IMR-90 (cell line): ENCODE results near the gene EIF4A3. TPM values are rescaled to one million over a fixed set of nuclear protein-coding genes. Genes with fewer than 3 reads are reported as not detected.

Source experiments
- ATAC-seq: fragments of 200-7000 bp; cut with Tn5 transposase; 2 replicates; pipeline ENCODE4 v1.9.1; 2020; ENCODE audit warnings: low read depth, mild to moderate bottlenecking, moderate library complexity
- BruUV-seq: library from RNA; stranded (reverse); fragments of 400-500 nt; replicated peaks from 2 replicates; lab custom pipeline; 2021; lab: Mats Ljungman, UMichigan
- CTCF ChIA-PET: fragments of 300-600 bp; formaldehyde crosslinking; extraction: SDS; loops from one replicate; lab custom pipeline; 2021; ENCODE audit warnings: antibody characterized with exemption; lab: Yijun Ruan, JAX
- POLR2A ChIA-PET: fragments of 300-600 bp; sonication (Branson Sonifier 250); formaldehyde crosslinking; loops from one replicate; lab custom pipeline; 2022; ENCODE audit warnings: antibody characterized with exemption; ENCODE audit not compliant: unreplicated experiment; lab: Charles Lee
- DNase-seq: peaks from one replicate; pipeline ENCODE4 v3.0.0; 2013
- H2AFZ ChIP-seq: replicated peaks from 2 replicates; pipeline ENCODE3; 2013; ENCODE audit warnings: low read length, mild to moderate bottlenecking; ENCODE audit not compliant: poor library complexity
- H2AK5ac ChIP-seq: 2 replicates; pipeline ENCODE4 v1.6.1; 2013; ENCODE audit warnings: low read depth, low read length, inconsistent platforms
- H2AK9ac ChIP-seq: replicated peaks from 2 replicates; pipeline ENCODE3; 2013; ENCODE audit warnings: mild to moderate bottlenecking, low read depth, low read length, moderate library complexity; ENCODE audit not compliant: poor library complexity
- H2BK120ac ChIP-seq: 2 replicates; pipeline ENCODE4 v1.6.1; 2013; ENCODE audit warnings: low read depth, low read length, inconsistent platforms
- H2BK15ac ChIP-seq: 3 replicates; pipeline ENCODE4 v1.6.1; 2013; ENCODE audit warnings: low read depth, low read length, inconsistent platforms
- H2BK20ac ChIP-seq: 2 replicates; pipeline ENCODE4 v1.6.1; 2013; ENCODE audit warnings: low read depth, mild to moderate bottlenecking, inconsistent platforms, low read length, moderate library complexity
- H2BK5ac ChIP-seq: 2 replicates; pipeline ENCODE4 v1.6.1; 2013; ENCODE audit warnings: mild to moderate bottlenecking, low read depth, low read length, inconsistent platforms; ENCODE audit not compliant: poor library complexity, severe bottlenecking
- H3K14ac ChIP-seq: replicated peaks from 2 replicates; pipeline ENCODE4 v1.6.1; 2013; ENCODE audit warnings: low read depth, low read length, inconsistent platforms
- H3K18ac ChIP-seq: 2 replicates; pipeline ENCODE4 v1.6.1; 2013; ENCODE audit warnings: low read depth, low read length, control low read depth
- H3K23ac ChIP-seq: 2 replicates; pipeline ENCODE4 v1.6.1; 2013; ENCODE audit warnings: low read depth, low read length, inconsistent platforms
- H3K27ac ChIP-seq: 2 replicates; pipeline ENCODE4 v1.5.1; 2013; ENCODE audit warnings: mild to moderate bottlenecking, control low read depth, low read length; ENCODE audit not compliant: insufficient read depth
- H3K27me3 ChIP-seq: 2 replicates; pipeline ENCODE4 v1.6.1; 2013; ENCODE audit warnings: low read length; ENCODE audit not compliant: control insufficient read depth, insufficient read depth
- H3K36me3 ChIP-seq: 2 replicates; pipeline ENCODE4 v1.6.1; 2013; ENCODE audit warnings: low read length, mixed read lengths; ENCODE audit not compliant: control insufficient read depth, insufficient read depth
- H3K4ac ChIP-seq: 2 replicates; pipeline ENCODE4 v1.6.1; 2013; ENCODE audit warnings: low read depth, low read length, inconsistent platforms
- H3K4me1 ChIP-seq: 2 replicates; pipeline ENCODE4 v1.6.1; 2013; ENCODE audit warnings: low read length, mixed read lengths; ENCODE audit not compliant: control insufficient read depth, insufficient read depth
- H3K4me2 ChIP-seq: 2 replicates; pipeline ENCODE4 v1.6.1; 2013; ENCODE audit warnings: low read depth, mild to moderate bottlenecking, control low read depth, low read length, moderate library complexity
- H3K4me3 ChIP-seq: 2 replicates; pipeline ENCODE4 v1.5.1; 2013; ENCODE audit warnings: low read depth, mild to moderate bottlenecking, control low read depth, low read length, moderate library complexity; ENCODE audit not compliant: insufficient read depth
- H3K56ac ChIP-seq: 2 replicates; pipeline ENCODE4 v1.6.1; 2013; ENCODE audit warnings: low read length, inconsistent platforms; ENCODE audit not compliant: insufficient read depth; ENCODE audit errors: extremely low read depth
- H3K79me1 ChIP-seq, 2 experiments: 2 replicates each; pipeline ENCODE4 v1.6.1; 2013; ENCODE audit warnings: low read length in 2 of 2, inconsistent platforms in 1 of 2, low read depth in 1 of 2
- H3K9ac ChIP-seq: 2 replicates; pipeline ENCODE4 v1.6.1; 2013; ENCODE audit warnings: low read depth, low read length, control low read depth
- H3K9me1 ChIP-seq: 2 replicates; pipeline ENCODE4 v1.6.1; 2013; ENCODE audit warnings: low read length, inconsistent platforms; ENCODE audit not compliant: insufficient read depth
- H3K9me3 ChIP-seq: 2 replicates; pipeline ENCODE4 v1.6.1; 2013; ENCODE audit warnings: low read length; ENCODE audit not compliant: control insufficient read depth, insufficient read depth
- H4K20me1 ChIP-seq: 2 replicates; pipeline ENCODE4 v1.6.1; 2013; ENCODE audit warnings: low read length, inconsistent platforms; ENCODE audit not compliant: insufficient read depth
- H4K5ac ChIP-seq: 2 replicates; pipeline ENCODE4 v1.6.1; 2013; ENCODE audit warnings: mild to moderate bottlenecking, low read depth, low read length, control low read depth
- H4K8ac ChIP-seq, 2 experiments: 2 replicates each; pipeline ENCODE4 v1.6.1; 2013; ENCODE audit warnings: low read depth in 2 of 2, low read length in 2 of 2, control low read depth in 1 of 2, inconsistent platforms in 1 of 2
- H4K91ac ChIP-seq: 2 replicates; pipeline ENCODE4 v1.6.1; 2013; ENCODE audit warnings: low read depth, low read length, inconsistent platforms; ENCODE audit not compliant: insufficient read depth
- CEBPB ChIP-seq: IDR thresholded peaks from 2 replicates; pipeline ENCODE4 v1.6.1; 2012; ENCODE audit warnings: low read depth, low read length, improper control_type of control experiment
- ELK1 ChIP-seq: fragments of 150-350 bp; IDR thresholded peaks from 2 replicates; pipeline ENCODE4 v1.6.1; 2016; ENCODE audit warnings: low read depth, mild to moderate bottlenecking, low read length, moderate library complexity, borderline replicate concordance
- FOS ChIP-seq: fragments of 150-350 bp; IDR thresholded peaks from 2 replicates; pipeline ENCODE4 v1.6.1; 2016; ENCODE audit warnings: low read depth, low read length
- RAD21 ChIP-seq: IDR thresholded peaks from 2 replicates; pipeline ENCODE4 v1.6.1; 2012; ENCODE audit warnings: low read length, improper control_type of control experiment
- RCOR1 ChIP-seq: IDR thresholded peaks from 2 replicates; pipeline ENCODE4 v1.6.1; 2012; ENCODE audit warnings: mild to moderate bottlenecking, low read length, improper control_type of control experiment; ENCODE audit not compliant: insufficient replicate concordance
- WGBS, 2 experiments: methylation state at CpG; one replicate each; pipeline versions ENCODE4 v1.1.5 to v1.1.7; 2013; ENCODE audit warnings: missing lambda C conversion rate in 2 of 2; ENCODE audit not compliant: insufficient read length in 1 of 2; ENCODE audit errors: extremely low coverage in 2 of 2; 5-methylcytosine and 5-hydroxymethylcytosine counted together
- dilution Hi-C: fragments of 300-500 bp; cut with HindIII; formaldehyde crosslinking; loops from one replicate; pipeline ENCODE4 v1.14.3; 2018; ENCODE audit warnings: low sequenced_read_pairs; ENCODE audit not compliant: unreplicated experiment
- in situ Hi-C: fragments of 300-500 bp; cut with MboI; formaldehyde crosslinking; loops from 3 replicates; pipeline ENCODE4 v1.14.3; 2019; ENCODE audit warnings: low sequenced_read_pairs, inconsistent platforms, mixed read lengths
- intact Hi-C: fragments of 100-400 bp; cut with micrococcal nuclease; formaldehyde crosslinking; loops from 2 replicates; pipeline ENCODE4 v1.10.0; 2022
- polyA plus RNA-seq, 3 experiments: library from polyadenylated mRNA; depleted of rRNA; stranded (reverse); fragments of >200 nt; gene quantifications; 2 replicates each; pipeline ENCODE4 v1.2.3, GENCODE V29; 2012; ENCODE audit warnings: low replicate concordance in 1 of 3
- total RNA-seq: library from RNA; depleted of rRNA; stranded (reverse); fragments of >200 nt; gene quantifications from 2 replicates; pipeline ENCODE4 v1.2.3, GENCODE V29; 2012

The EIF4A3 gene
- total and polyA plus RNA-seq, 2 of the 4 experiments (the other 2 are of a cell fraction) = 85.3 to 97.1 TPM

GRCh38 chr17:80184423-80184714, 37.4 kb upstream of the EIF4A3 start:
- Histone ChIP-seq H2BK5ac (no peak overlapping the region), H2AK9ac (no peak overlapping the region), H3K9me3 (no peaks in the 10 kb centered on the region), H2AFZ (peak overlapping the region; percentile 14), H4K20me1 (no peaks in the 10 kb centered on the region), H4K8ac (no peak overlapping the region), H3K56ac (no peak overlapping the region), H3K27me3 (peaks cover 17% of the 10 kb centered on the region), H4K5ac (no peak overlapping the region), H3K9me1 (no peaks in the 10 kb centered on the region; the same call in 1 of the 2 replicates), H3K36me3 (no peaks in the 10 kb centered on the region), H3K4me1 (peaks cover 6% of the 10 kb centered on the region), H3K23ac (no peak overlapping the region), H3K79me1 (no peaks in the 10 kb centered on the region), H3K4ac (no peak overlapping the region), H3K4me2 (no peak overlapping the region), H3K4me3 (no peak overlapping the region), H2AK5ac (no peak overlapping the region), H3K27ac (no peak overlapping the region), H3K14ac (no peak overlapping the region), H3K9ac (no peak overlapping the region), H4K91ac (no peak overlapping the region), H2BK15ac (no peak overlapping the region), H2BK120ac (no peak overlapping the region), H2BK20ac (no peak overlapping the region), H3K18ac (no peak overlapping the region)
- CTCF ChIA-PET = interaction anchor here (0.7 to 1.5 kb wide), 2 partner anchors 11 to 12 kb away, joined by 3 read pairs; no protein-coding TSS in a partner anchor
- 40% methylated on average over 4 of the region's 10 CpGs; no CpG with 5 or more reads in 1 of the 2 experiments for WGBS, 2 experiments
- DNase-seq = no peak
- BruUV-seq = no TSS peak
- POLR2A ChIA-PET = no interaction called here
- in situ Hi-C loops = no loop called here
- dilution Hi-C loops = no loop called here
- no peak for ATAC-seq
- intact Hi-C loops = no loop called here
- TF ChIP-seq RCOR1 (no peak), ELK1 (no peak), CEBPB (no peak), RAD21 (no peak), FOS (no peak)
